Activated CD4-positive, alpha-beta memory T cell treated with anti-CD3 and anti-CD28 coated beads for 36 hours (primary cell): ENCODE results near the gene GCN1. TPM values are rescaled to one million over a fixed set of nuclear protein-coding genes. Genes with fewer than 3 reads are reported as not detected.

Experiments
- CTCF ChIA-PET: fragments of 350-600 bp; sonication (Branson Sonifier 250); formaldehyde crosslinking; loops from one replicate; lab custom pipeline; 2021; ENCODE audit warnings: antibody characterized with exemption, inconsistent platforms; lab: Charles Lee
- POLR2A ChIA-PET: fragments of 350-600 bp; sonication (Branson Sonifier 250); formaldehyde crosslinking; loops from one replicate; lab custom pipeline; 2021; ENCODE audit warnings: antibody characterized with exemption; lab: Charles Lee
- DNase-seq: peaks from one replicate; pipeline ENCODE4 v3.0.0-alpha.2; 2020
- H3K27ac Mint-ChIP-seq: one replicate; pipeline ENCODE4 v1.8.0; 2021; ENCODE audit warnings: mixed read lengths
- H3K27me3 Mint-ChIP-seq: one replicate; pipeline ENCODE4 v1.8.0; 2021; ENCODE audit warnings: mixed read lengths
- H3K36me3 Mint-ChIP-seq: one replicate; pipeline ENCODE4 v1.8.0; 2021; ENCODE audit warnings: mixed read lengths
- H3K4me1 Mint-ChIP-seq: one replicate; pipeline ENCODE4 v1.8.0; 2021; ENCODE audit warnings: low read depth, mixed read lengths
- H3K4me3 Mint-ChIP-seq: one replicate; pipeline ENCODE4 v1.8.0; 2021; ENCODE audit warnings: mild to moderate bottlenecking, mixed read lengths
- H3K9me3 Mint-ChIP-seq: one replicate; pipeline ENCODE4 v1.8.0; 2021; ENCODE audit warnings: mixed read lengths
- intact Hi-C: fragments of 100-400 bp; cut with micrococcal nuclease; formaldehyde crosslinking; loops from one replicate; pipeline ENCODE4 v1.15.1; 2023
- total RNA-seq, 2 experiments: library from RNA; stranded (reverse); gene quantifications; one replicate each; pipeline ENCODE4 v1.2.3, GENCODE V29; 2021

The GCN1 gene
- total RNA-seq, 2 experiments from 2014 or later: 121 TPM

DNA sequence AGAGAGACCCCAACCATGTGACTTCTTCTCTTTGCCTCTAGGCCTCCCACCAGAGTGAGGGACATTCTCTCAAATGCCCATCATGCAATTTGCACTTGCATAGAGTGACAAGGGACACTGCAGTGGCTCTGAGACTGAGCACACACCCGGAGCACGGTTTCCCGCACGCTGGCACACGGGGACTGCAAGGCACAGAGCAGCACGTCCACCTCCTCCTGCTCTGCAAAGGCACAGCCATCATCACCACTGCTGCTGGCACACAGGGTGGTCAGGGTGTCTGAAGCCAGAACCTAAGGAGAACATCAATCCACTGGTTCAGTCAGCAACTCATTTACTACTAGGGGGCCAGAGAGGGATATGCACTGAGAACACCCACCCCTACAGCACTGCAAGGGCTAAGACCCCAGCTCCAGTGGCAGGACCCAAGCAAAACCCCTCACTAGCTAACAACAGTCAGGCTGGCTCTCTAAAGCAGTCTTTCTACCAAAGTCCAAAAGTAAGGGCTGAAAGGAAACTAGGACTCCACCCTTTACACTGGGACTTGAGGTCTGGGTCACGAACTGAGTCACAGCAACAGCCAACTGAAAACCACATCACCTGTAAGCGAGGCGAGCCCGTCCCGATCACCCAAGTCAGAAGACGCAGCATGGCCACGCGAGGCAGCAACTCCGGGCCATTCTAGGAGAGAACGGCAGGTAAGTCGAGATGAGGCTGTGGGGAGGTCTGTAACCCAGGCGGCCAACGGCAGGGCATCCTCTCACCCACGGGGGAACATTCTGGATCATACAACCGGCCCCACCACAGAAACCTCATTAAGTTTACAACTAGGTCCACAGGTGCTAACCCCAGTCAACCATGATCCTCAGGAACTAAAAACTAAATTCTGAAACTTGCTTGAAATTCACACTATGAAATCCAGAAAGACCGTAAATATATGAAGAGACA, 37.9 kb downstream of the GCN1 start:
- H3K36me3 Mint-ChIP-seq: peaks cover 64% of the 10 kb centered on the region
- DNase-seq: no peak

GRCh38 chr12:120155072-120155471, 39.4 kb downstream of the GCN1 start:
- Mint-ChIP-seq H3K9me3 (no peaks in the 10 kb centered on the region), H3K4me1 (no peaks in the 10 kb centered on the region), H3K36me3 (peaks cover 51% of the 10 kb centered on the region), H3K4me3 (no peak overlapping the region), H3K27me3 (no peaks in the 10 kb centered on the region), H3K27ac (no peak overlapping the region)
- CTCF ChIA-PET: no interaction called here
- DNase-seq: no peak
- intact Hi-C loops: no loop called here
- POLR2A ChIA-PET: no interaction called here

More for the DNA sequence above, 37.9 kb downstream of the GCN1 start:
- intact Hi-C loops: no loop called here
- H3K27ac Mint-ChIP-seq: no peak overlapping the region
- H3K4me1 Mint-ChIP-seq: no peaks in the 10 kb centered on the region
- no peaks in the 10 kb centered on the region for H3K27me3 Mint-ChIP-seq
- no peaks in the 10 kb centered on the region for H3K9me3 Mint-ChIP-seq
- ChIA-PET CTCF (no interaction called here), POLR2A (no interaction called here)
- no peak overlapping the region for H3K4me3 Mint-ChIP-seq

DNA sequence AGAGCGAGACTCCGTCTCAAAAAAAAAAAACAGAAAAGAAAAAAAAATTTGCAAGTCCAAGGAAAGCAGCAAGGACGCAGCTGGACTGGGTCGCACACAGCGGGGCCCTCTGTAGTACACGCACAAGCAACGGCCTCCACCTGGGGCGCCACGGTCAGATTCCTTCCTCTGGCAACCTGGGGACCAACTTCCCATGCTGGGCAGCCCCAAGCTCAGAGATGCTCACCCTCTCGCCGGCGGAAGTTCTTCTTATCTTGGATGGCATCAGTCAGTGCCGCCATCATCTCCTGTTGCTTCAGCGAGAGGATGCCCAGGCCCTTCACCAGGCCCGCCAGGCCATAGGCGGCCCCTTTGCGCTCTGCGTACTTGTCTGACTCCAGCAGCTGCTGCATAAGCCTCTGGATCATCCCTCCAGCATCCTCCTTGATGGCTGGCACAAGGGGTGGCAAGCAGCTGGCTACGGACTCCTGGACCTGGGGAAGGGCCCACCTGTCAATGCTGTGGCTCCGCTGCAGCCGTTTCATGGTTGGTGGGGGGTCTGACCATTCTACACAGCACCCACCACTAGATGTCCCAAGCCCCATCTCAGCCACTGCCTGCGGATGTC, 43.5 kb downstream of the GCN1 start:
- ChIA-PET POLR2A (interaction anchor here (0.7 to 1.0 kb wide), 2 partner anchors 25 to 45 kb away, joined by 3 to 5 read pairs; no protein-coding TSS in a partner anchor), CTCF (no interaction called here)
- H3K27ac Mint-ChIP-seq: no peak overlapping the region
- no peaks in the 10 kb centered on the region for H3K4me1 Mint-ChIP-seq
- no peak for DNase-seq
- H3K4me3 Mint-ChIP-seq: no peak overlapping the region
- intact Hi-C loops: no loop called here
- H3K36me3 Mint-ChIP-seq: peaks cover 46% of the 10 kb centered on the region
- H3K9me3 Mint-ChIP-seq: no peaks in the 10 kb centered on the region
- H3K27me3 Mint-ChIP-seq: no peaks in the 10 kb centered on the region

- ChIA-PET CTCF (no interaction called here), POLR2A (interaction anchor here (1.2 kb wide), 1 partner anchor 144 kb away, joined by 3 read pairs; no protein-coding TSS in a partner anchor)
- Mint-ChIP-seq H3K9me3 (no peaks in the 10 kb centered on the region), H3K27ac (no peak overlapping the region), H3K4me1 (no peaks in the 10 kb centered on the region), H3K36me3 (peaks cover 35% of the 10 kb centered on the region), H3K27me3 (no peaks in the 10 kb centered on the region), H3K4me3 (no peak overlapping the region)
- no peak for DNase-seq
- intact Hi-C loops: no loop called here
Observed at GRCh38 chr12:120148011-120148410, 46.5 kb downstream of the GCN1 start.

DNA sequence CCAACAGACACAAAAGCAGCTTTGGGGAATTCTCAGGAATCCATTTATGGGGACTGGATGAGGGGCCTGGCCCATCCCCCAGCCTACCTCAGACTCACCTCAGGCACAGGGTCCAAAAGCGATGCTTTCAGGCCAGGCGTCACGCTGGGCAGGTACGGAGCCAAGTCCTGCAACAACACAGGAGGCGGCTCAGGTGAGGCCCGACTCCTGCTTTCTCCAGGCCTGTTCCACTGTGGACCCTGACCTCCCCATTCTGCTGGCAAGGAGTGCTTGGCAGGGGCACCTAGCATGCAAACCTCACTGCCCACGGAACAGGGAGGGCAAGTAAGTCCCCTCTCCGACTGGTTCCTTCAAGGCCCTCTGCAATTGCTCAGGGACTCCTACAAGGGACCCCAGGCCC, 49.4 kb downstream of the GCN1 start:
- H3K4me1 Mint-ChIP-seq: no peaks in the 10 kb centered on the region
- POLR2A ChIA-PET: no interaction called here
- H3K9me3 Mint-ChIP-seq: no peaks in the 10 kb centered on the region
- CTCF ChIA-PET: no interaction called here
- no peak overlapping the region for H3K27ac Mint-ChIP-seq
- no peak for DNase-seq
- H3K4me3 Mint-ChIP-seq: no peak overlapping the region
- H3K27me3 Mint-ChIP-seq: no peaks in the 10 kb centered on the region
- H3K36me3 Mint-ChIP-seq: peaks cover 55% of the 10 kb centered on the region
- intact Hi-C loops: no loop called here

GRCh38 chr12:120144215-120144614, 50.3 kb downstream of the GCN1 start:
- H3K4me3 Mint-ChIP-seq: no peak overlapping the region
- H3K36me3 Mint-ChIP-seq: peaks cover 56% of the 10 kb centered on the region
- no peaks in the 10 kb centered on the region for H3K9me3 Mint-ChIP-seq
- ChIA-PET POLR2A (no interaction called here), CTCF (interaction anchor here (0.6 kb wide), 1 partner anchor 57 kb away, joined by 4 read pairs; no protein-coding TSS in a partner anchor)
- H3K27ac Mint-ChIP-seq: no peak overlapping the region
- no peak for DNase-seq
- H3K4me1 Mint-ChIP-seq: no peaks in the 10 kb centered on the region
- intact Hi-C loops: no loop called here
- H3K27me3 Mint-ChIP-seq: no peaks in the 10 kb centered on the region

DNA sequence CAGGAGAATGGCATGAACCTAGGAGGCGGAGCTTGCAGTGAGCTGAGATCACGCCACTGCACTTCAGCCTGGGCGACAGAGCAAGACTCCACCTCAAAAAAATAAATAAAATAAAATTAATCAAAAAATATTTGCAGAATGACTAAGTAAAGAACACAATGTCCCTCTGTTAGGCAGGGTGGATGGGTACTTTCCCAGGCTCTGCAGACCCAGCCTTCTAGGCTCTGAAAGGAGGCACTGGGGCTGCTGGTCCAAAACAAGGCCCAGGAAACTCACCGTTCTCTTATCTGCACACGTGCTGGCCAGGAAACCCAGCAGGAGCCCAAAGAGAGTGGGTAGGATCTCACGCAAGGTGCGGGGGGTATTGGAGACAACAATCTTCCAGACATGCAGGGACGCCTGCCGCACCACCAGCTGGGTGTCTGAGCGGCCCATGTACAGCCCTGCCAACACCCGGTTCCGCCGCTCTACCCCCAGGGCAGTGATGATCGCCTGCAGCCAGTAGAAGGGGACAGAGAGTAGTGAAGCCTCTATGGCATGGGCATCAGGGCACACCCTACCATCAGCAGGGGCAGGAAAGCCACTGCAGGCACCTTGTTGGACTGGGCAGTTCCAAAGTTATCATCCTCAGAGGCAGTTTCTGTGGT, 52.2 kb downstream of the GCN1 start:
- peaks cover 52% of the 10 kb centered on the region for H3K36me3 Mint-ChIP-seq
- CTCF ChIA-PET: no interaction called here

GRCh38 chr12:120141336-120141735, 53.2 kb downstream of the GCN1 start:
- no peak for DNase-seq
- no peaks in the 10 kb centered on the region for H3K27me3 Mint-ChIP-seq
- peaks cover 56% of the 10 kb centered on the region for H3K36me3 Mint-ChIP-seq
- no peaks in the 10 kb centered on the region for H3K4me1 Mint-ChIP-seq
- H3K27ac Mint-ChIP-seq: no peak overlapping the region
- H3K4me3 Mint-ChIP-seq: no peak overlapping the region
- POLR2A ChIA-PET: no interaction called here
- CTCF ChIA-PET: no interaction called here
- intact Hi-C loops: no loop called here
- H3K9me3 Mint-ChIP-seq: no peaks in the 10 kb centered on the region

More for the DNA sequence above, 52.2 kb downstream of the GCN1 start:
- no peak overlapping the region for H3K4me3 Mint-ChIP-seq
- no peaks in the 10 kb centered on the region for H3K9me3 Mint-ChIP-seq
- POLR2A ChIA-PET: no interaction called here
- no peaks in the 10 kb centered on the region for H3K27me3 Mint-ChIP-seq
- H3K27ac Mint-ChIP-seq: no peak overlapping the region
- DNase-seq: no peak
- intact Hi-C loops: no loop called here
- H3K4me1 Mint-ChIP-seq: no peaks in the 10 kb centered on the region

DNA sequence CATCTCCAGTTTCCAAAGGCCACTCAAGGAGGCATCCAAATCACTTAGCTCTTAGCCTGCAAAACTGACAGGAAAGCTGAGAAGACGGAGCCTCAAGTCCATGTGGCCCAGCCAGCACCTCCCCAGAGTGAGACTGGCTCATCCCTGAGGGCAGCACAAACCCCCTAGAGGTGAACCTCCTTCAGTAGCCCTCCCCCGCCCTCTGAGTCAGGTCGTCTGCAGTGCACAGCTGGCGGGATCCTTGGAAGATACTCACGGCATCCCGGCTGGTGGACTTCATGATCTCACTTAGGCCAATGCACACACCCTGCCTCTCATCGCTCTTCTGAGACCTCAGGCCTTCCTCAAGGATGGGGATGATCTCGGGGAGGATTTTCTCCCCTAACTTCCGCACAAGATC, 53.9 kb downstream of the GCN1 start:
- Mint-ChIP-seq H3K36me3 (peaks cover 60% of the 10 kb centered on the region), H3K27ac (no peak overlapping the region), H3K27me3 (no peaks in the 10 kb centered on the region), H3K9me3 (no peaks in the 10 kb centered on the region), H3K4me3 (no peak overlapping the region), H3K4me1 (no peaks in the 10 kb centered on the region)
- DNase-seq: no peak
- ChIA-PET POLR2A (no interaction called here), CTCF (no interaction called here)
- intact Hi-C loops: no loop called here

DNA sequence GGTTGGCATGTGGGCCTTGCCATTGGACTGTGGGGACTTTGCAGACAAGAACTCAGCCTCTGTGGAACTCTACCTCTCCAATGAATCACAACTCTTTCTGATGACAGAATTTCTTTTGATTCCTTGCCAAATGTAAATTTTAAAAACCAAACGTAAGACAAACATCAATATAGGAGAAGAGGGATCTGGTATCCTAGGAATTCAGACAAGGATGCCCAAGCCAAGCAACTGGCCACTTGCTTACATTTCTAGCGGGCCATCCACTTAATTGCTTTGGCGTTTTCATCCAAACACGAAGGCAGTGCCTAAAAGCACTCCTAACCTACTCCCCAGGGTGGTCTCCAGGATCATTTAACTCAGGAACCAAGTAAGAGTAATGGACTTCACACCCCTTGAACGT, 54.6 kb downstream of the GCN1 start:
- ChIA-PET POLR2A (no interaction called here), CTCF (no interaction called here)
- no peaks in the 10 kb centered on the region for H3K27me3 Mint-ChIP-seq
- H3K4me1 Mint-ChIP-seq: no peaks in the 10 kb centered on the region
- no peak for DNase-seq
- no peak overlapping the region for H3K27ac Mint-ChIP-seq
- H3K4me3 Mint-ChIP-seq: no peak overlapping the region
- peaks cover 59% of the 10 kb centered on the region for H3K36me3 Mint-ChIP-seq
- H3K9me3 Mint-ChIP-seq: no peaks in the 10 kb centered on the region
- intact Hi-C loops: no loop called here

DNA sequence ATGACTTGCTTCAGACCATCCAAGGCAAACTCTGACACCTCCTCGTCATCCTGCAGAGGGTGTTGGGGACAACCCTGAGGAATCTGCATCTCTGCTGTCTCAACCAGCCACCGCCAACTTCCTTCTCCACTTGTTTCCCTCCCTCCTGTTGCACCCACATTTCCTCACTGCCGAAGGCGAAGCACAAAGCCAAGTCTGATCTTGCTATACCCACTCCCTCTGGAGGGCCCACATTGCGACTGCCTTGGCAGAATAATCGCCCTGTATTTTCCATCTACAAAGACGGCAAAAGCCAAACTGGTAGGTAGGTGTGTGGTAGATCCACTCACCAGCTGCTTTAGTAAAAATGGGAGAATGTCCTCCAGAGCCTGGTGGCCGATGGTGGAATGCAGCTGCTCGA, 56.1 kb downstream of the GCN1 start:
- Mint-ChIP-seq H3K27ac (no peak overlapping the region), H3K9me3 (no peaks in the 10 kb centered on the region), H3K27me3 (no peaks in the 10 kb centered on the region), H3K36me3 (peaks cover 61% of the 10 kb centered on the region), H3K4me1 (no peaks in the 10 kb centered on the region), H3K4me3 (no peak overlapping the region)
- DNase-seq: no peak
- intact Hi-C loops: no loop called here
- POLR2A ChIA-PET: no interaction called here
- CTCF ChIA-PET: no interaction called here

GRCh38 chr12:120137833-120138232, 56.7 kb downstream of the GCN1 start:
- DNase-seq: no peak
- no peak overlapping the region for H3K27ac Mint-ChIP-seq
- H3K27me3 Mint-ChIP-seq: no peaks in the 10 kb centered on the region
- H3K9me3 Mint-ChIP-seq: no peaks in the 10 kb centered on the region
- no peak overlapping the region for H3K4me3 Mint-ChIP-seq
- POLR2A ChIA-PET: no interaction called here
- no peaks in the 10 kb centered on the region for H3K4me1 Mint-ChIP-seq
- CTCF ChIA-PET: no interaction called here
- intact Hi-C loops: no loop called here
- peaks cover 66% of the 10 kb centered on the region for H3K36me3 Mint-ChIP-seq
